ENCODE data around the gene VAV1.
A peak's percentile ranks its signal among the peaks of the same experiment; 100 is the strongest.
"Not testable (repeated sequence)": the region's sequence is repeated elsewhere in the genome, so short reads cannot be mapped to it uniquely, and the experiment has no call there.

Gene VAV1

GRCh38 chr19:6819323-6819722, 46.8 kb downstream of the VAV1 start:
- no peak for DNase-seq (ENCODE audit: low read depth)

GRCh38 chr19:6820237-6820636, 47.7 kb downstream of the VAV1 start:
- no peak for DNase-seq (ENCODE audit: low read depth)

- no peak for DNase-seq (ENCODE audit: low read depth)
Measured at GRCh38 chr19:6821639-6822310, 49.3 kb downstream of the VAV1 start.

GRCh38 chr19:6822311-6822670, 49.8 kb downstream of the VAV1 start:
- DNase-seq (ENCODE audit: low read depth): no peak

DNA sequence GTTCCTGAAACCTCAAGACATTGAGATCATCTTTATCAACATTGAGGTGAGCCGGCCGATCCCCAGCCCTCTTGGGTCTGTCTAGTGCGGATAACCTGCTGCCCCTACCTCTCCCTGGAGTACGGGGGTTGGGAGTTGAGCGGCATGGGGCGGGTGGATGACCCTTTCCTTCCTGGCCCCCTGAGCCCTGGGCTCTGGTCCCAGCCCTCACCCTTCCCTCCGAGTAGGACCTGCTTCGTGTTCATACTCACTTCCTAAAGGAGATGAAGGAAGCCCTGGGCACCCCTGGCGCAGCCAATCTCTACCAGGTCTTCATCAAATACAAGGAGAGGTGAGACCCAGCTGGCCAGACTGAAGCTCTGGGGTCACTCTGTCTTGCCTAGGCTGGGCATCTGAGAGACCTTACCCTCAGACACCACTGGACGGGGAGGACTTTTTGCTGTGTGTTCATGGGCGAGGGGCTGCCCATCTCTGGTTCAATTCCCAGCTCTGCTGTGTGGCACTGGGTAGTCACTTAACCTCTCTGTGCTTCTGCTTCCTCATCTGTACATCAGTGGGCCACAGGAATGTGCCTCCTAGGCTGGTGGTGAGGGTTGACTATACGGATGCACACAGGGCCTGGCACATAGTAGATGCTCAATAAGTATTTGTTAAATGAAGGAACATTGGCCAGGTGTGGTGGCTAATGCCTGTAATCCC, 52.7 kb downstream of the VAV1 start:
- no peak for DNase-seq (ENCODE audit: low read depth)

GRCh38 chr19:6826281-6826920, 53.9 kb downstream of the VAV1 start:
- DNase-seq (ENCODE audit: low read depth): no peak

DNA sequence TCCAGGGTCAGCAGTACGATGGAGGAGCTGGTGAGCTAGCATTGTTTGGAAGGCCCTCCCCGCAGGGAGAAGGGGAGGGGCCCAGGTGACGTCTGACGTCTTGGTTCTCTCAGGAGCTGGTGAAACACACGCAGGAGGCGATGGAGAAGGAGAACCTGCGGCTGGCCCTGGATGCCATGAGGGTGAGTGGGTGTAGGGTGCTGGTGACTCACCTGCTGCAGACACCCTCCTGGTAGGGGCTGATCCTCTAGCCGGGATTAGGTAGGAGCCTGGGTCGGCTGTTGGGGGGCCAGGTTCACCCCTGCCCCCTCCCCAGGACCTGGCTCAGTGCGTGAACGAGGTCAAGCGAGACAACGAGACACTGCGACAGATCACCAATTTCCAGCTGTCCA, 55.8 kb downstream of the VAV1 start:
- no peak for DNase-seq (ENCODE audit: low read depth)

DNA sequence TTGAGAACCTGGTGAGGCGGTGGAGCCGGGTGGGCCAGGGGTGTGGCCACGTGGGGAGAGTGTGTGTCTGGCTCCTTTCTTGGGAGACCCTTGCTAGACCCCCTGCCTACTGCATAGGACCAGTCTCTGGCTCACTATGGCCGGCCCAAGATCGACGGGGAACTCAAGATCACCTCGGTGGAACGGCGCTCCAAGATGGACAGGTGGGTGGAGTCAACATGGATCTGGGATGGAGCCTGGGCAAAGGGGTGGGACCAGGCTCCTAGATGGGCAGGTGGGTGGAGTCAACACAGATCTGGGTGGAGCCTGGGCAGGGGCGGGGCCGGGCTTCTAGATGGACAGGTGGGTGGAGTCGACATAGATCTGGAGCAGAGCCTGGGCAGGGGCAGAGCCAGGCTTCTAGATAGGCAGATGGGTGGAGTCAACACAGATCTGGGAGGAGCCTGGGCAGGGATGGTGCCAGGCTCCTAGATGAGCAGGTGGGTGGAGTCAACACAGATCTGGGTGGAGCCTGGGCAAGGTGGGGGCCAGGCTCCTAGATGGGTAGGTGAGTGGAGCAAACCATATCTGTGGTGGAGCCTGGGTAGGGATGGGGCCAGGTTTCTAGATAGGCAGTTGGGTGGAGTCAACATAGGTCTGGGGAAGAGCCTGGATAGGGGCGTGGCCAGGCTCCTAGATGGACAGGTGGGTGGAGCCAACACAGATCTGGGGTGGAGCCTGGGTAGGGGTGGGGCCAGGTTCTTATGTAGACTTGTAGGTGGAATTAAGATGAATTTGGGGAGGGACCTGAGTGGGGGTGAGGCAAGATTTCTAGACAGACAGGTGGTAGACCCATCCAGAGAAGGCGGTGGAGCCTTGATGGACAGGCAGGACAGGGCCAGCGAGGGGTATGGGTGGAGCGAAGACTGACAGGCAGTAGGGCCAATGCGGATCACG, 56.5 kb downstream of the VAV1 start:
- no peak for DNase-seq (ENCODE audit: low read depth)

- not testable (repeated sequence) for DNase-seq (ENCODE audit: low read depth)
Measured at GRCh38 chr19:6829829-6830228, 57.3 kb downstream of the VAV1 start.

DNA sequence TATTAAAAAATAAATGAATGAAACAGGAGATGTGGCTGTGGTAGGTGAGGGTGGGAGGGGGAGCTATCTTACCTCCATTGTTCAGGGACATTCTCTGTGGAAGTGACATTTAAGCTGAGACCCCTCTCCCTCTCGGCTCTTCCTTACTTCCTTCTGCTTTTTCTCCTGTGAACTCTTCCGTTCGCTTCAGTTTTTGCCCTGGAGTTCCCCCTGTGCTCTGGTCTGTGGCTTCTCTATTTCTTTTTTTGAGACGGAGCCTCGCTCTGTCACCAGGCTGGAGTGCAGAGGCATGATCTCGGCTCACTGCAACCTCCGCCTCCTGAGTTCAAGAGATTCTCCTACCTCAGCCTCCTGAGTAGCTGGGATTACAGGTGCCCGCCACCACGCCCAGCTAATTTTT, 58.6 kb downstream of the VAV1 start:
- DNase-seq (ENCODE audit: low read depth): not testable (repeated sequence)

DNA sequence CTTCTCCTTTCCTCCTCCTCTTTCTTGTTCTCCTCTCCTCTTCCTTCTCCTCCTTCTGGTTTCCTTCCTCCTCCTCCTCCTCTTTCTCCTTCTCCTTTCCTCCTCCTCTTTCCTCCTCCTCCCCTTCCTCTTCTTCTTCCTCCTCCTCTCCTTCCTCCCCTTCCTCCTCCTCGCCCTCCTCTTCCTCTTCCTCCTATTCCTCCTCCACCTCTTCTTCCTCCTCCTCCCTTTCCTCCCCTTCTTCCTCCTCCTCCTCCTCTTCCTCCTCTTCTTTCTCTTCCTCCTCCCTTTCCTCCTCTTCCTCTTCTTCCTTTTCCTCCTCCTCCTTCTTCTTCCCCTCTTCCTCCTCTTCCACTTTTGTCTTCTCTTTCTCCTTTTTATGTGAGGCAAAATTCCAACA, 59.9 kb downstream of the VAV1 start:
- DNase-seq (ENCODE audit: low read depth): no peak

GRCh38 chr19:6833166-6833790, 60.8 kb downstream of the VAV1 start:
- DNase-seq (ENCODE audit: low read depth): no peak

GRCh38 chr19:6834433-6834832, 61.9 kb downstream of the VAV1 start:
- DNase-seq (ENCODE audit: low read depth): no peak

- no peak for DNase-seq (ENCODE audit: low read depth)
Measured at GRCh38 chr19:6835501-6835900, 63.0 kb downstream of the VAV1 start.

- DNase-seq (ENCODE audit: low read depth): no peak
Measured at GRCh38 chr19:6837525-6837924, 65.0 kb downstream of the VAV1 start.

- no peak for DNase-seq (ENCODE audit: low read depth)
Measured at GRCh38 chr19:6838062-6838655, 65.7 kb downstream of the VAV1 start.

GRCh38 chr19:6842871-6843607, 70.5 kb downstream of the VAV1 start:
- no peak for DNase-seq (ENCODE audit: low read depth)

GRCh38 chr19:6847828-6848200, 75.3 kb downstream of the VAV1 start:
- DNase-seq (ENCODE audit: low read depth): no peak

DNA sequence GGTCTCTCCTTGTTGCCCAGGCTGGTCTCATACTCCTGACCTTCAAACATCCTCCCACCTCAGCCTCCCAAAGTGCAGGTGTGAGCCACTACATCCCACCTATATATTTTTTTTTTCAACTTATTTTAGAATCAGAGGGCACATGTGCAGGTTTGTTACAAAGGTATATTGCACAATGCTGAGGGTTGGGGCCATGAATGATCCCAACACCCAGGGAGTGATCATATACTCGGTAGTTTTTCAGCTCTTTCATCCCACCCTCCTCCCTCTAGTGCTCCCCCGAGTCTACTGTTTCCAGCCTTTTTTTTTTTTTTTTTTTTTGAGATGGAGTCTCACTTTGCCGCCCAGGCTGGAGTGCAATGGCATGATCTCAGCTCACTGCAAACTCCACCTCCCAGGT, 76.5 kb downstream of the VAV1 start:
- DNase-seq (ENCODE audit: low read depth): no peak

GRCh38 chr19:6849876-6850275, 77.4 kb downstream of the VAV1 start:
- peak; percentile 7 for DNase-seq (ENCODE audit: low read depth)

- DNase-seq (ENCODE audit: low read depth): no peak
Measured at GRCh38 chr19:6851359-6851758, 78.9 kb downstream of the VAV1 start.
